ENCODE data around the gene ZC3H8. TPM values are rescaled to one million over a fixed set of nuclear protein-coding genes. Genes with fewer than 3 reads are reported as not detected.

The ZC3H8 gene
- total RNA-seq, 1 experiment from 2014 or later = 13.1 TPM

DNA sequence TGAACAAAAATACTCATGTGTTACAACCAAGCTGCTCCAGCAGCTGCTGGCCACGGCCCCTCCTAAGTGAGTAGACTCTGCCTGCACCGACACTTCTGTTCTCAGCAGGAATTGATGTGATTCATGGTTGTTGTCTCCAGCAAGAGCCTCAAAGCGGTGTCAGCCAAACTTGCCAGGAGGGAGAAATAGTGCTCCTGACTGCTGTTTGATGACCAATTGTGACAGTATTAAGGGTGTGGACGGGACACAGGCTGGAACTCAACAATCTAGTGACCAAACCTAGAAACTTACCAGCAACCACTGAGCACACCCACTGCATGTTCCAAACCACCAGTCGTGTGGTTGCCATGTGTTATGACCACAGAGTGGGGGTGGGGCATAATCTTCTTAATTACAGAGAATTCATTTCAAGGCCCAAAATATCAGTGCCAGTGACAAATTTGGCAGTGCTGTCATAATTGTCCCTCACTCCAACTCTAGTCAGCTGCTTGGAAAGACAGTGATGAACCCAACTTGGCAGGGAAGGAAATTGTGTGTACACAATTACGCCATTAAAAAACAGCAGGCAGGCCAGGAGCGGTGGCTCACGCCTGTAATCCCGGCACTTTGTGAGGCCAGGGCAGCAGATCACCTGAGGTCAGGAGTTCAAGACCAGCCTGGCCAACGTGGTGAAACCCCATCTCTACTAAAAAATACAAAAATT, 86.3 kb downstream of the ZC3H8 start:
- DNase-seq = no peak
- Histone ChIP-seq H2AFZ (ENCODE audit: low read length) (no peak overlapping the region), H3K79me2 (ENCODE audit: low read length) (no peaks in the 10 kb centered on the region), H3K9me3 (ENCODE audit: low read length) (no peaks in the 10 kb centered on the region), H3K4me2 (ENCODE audit: low read length) (no peak overlapping the region), H3K36me3 (ENCODE audit: low read depth, low read length) (no peaks in the 10 kb centered on the region), H3K27me3 (ENCODE audit: low read length) (no peaks in the 10 kb centered on the region), H3K4me1 (ENCODE audit: insufficient read depth, low read length) (no peaks in the 10 kb centered on the region), H3K4me3 (ENCODE audit: low read length) (no peak overlapping the region), H3K27ac (ENCODE audit: low read length) (no peak overlapping the region), H3K9me2 (replicated peaks; ENCODE audit: low read length) (no peaks in the 10 kb centered on the region), H4K20me1 (ENCODE audit: low read length) (no peaks in the 10 kb centered on the region), H3K9ac (ENCODE audit: low read length) (no peak overlapping the region), H3F3A (ENCODE audit: low read length, unreplicated experiment) (no peaks in the 10 kb centered on the region)
- POLR2A ChIA-PET (ENCODE audit: unreplicated experiment) = no interaction called here
- no peak for ATAC-seq
- BruUV-seq (replicated peaks) = no TSS peak
- TF ChIP-seq, protein P1, sequence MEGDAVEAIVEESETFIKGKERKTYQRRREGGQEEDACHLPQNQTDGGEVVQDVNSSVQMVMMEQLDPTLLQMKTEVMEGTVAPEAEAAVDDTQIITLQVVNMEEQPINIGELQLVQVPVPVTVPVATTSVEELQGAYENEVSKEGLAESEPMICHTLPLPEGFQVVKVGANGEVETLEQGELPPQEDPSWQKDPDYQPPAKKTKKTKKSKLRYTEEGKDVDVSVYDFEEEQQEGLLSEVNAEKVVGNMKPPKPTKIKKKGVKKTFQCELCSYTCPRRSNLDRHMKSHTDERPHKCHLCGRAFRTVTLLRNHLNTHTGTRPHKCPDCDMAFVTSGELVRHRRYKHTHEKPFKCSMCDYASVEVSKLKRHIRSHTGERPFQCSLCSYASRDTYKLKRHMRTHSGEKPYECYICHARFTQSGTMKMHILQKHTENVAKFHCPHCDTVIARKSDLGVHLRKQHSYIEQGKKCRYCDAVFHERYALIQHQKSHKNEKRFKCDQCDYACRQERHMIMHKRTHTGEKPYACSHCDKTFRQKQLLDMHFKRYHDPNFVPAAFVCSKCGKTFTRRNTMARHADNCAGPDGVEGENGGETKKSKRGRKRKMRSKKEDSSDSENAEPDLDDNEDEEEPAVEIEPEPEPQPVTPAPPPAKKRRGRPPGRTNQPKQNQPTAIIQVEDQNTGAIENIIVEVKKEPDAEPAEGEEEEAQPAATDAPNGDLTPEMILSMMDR (conservative IDR thresholded peaks at IDR 0.05; ENCODE audit: low read depth, low read length) = no peak
- TF ChIP-seq EZH2 (IDR thresholded peaks at IDR 0.05; ENCODE audit: low read length, unreplicated experiment) (no peak), EZH2phosphoT487 (IDR thresholded peaks at IDR 0.05; ENCODE audit: borderline replicate concordance, low read length) (no peak)
- CTCF ChIA-PET = no interaction called here
- intact Hi-C loops (cut with micrococcal nuclease) = no loop called here

DNA sequence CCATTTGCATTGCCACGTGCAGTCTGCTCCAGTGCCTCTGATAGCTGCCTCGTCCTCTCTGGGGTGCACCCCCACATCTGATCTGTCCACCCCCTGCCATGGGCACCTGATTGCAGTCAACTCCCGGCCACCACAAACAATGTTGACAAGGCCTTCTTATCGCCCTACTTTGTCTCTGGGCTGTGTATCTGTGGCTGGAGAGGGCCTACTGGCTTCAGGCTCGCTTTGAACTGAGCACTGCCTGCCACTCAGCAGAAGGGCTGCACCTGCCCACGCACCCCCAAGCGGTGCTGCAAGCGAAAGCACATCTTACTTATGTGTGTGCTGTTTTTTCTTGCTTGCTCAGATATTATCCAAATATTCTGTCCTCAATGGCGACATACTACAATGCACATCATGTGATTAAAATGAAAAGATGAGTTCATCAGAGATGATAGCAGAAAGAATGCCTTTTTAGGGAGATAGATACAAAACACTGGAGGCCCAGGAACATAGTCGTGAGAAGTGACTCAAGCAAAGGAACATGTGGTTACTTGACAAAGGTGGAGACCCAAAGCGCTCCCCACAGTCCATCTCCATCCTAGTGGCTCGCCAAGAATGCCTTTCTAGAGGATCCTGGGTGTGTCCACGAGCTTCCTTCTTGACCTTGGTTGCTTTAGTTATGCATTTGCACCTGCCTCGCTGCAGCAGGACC, 87.9 kb downstream of the ZC3H8 start:
- Histone ChIP-seq H3K79me2 (ENCODE audit: low read length) (no peaks in the 10 kb centered on the region), H2AFZ (ENCODE audit: low read length) (no peak overlapping the region), H3K9me3 (ENCODE audit: low read length) (no peaks in the 10 kb centered on the region), H3K9me2 (replicated peaks; ENCODE audit: low read length) (no peaks in the 10 kb centered on the region), H3K36me3 (ENCODE audit: low read depth, low read length) (no peaks in the 10 kb centered on the region), H3K4me1 (ENCODE audit: insufficient read depth, low read length) (no peaks in the 10 kb centered on the region), H3K4me2 (ENCODE audit: low read length) (no peak overlapping the region), H3F3A (ENCODE audit: low read length, unreplicated experiment) (no peaks in the 10 kb centered on the region), H4K20me1 (ENCODE audit: low read length) (no peaks in the 10 kb centered on the region), H3K27ac (ENCODE audit: low read length) (no peak overlapping the region), H3K27me3 (ENCODE audit: low read length) (no peaks in the 10 kb centered on the region), H3K9ac (ENCODE audit: low read length) (no peak overlapping the region), H3K4me3 (ENCODE audit: low read length) (no peak overlapping the region)
- ChIA-PET CTCF (no interaction called here), POLR2A (ENCODE audit: unreplicated experiment) (no interaction called here)
- no peak for ATAC-seq
- DNase-seq = no peak
- BruUV-seq (replicated peaks) = no TSS peak
- intact Hi-C loops (cut with micrococcal nuclease) = no loop called here
- TF ChIP-seq, protein P1 (conservative IDR thresholded peaks at IDR 0.05; ENCODE audit: low read depth, low read length) = no peak
- TF ChIP-seq EZH2 (IDR thresholded peaks at IDR 0.05; ENCODE audit: low read length, unreplicated experiment) (no peak), EZH2phosphoT487 (IDR thresholded peaks at IDR 0.05; ENCODE audit: borderline replicate concordance, low read length) (no peak)

DNA sequence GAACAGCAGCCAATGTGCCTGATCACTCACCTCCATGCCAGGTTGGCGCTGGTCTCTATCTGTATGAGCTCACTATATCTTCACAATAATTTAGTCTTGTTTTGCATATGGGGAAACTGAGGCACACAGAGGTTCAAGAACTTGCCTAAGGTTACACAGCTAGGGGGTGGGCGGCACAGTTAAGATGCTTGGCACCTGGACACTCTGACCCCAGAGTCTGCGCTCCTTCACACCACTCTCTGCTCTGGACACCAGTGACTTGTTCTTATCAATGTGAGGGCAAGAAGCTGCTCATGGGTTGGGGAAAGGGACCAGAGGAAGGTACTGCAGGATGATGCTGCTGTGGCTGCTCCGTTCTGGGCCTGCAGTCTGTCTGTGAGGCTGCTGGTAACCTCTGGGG, 89.5 kb downstream of the ZC3H8 start:
- H3K4me3 ChIP-seq (ENCODE audit: low read length) = no peak overlapping the region
- TF ChIP-seq EZH2 (IDR thresholded peaks at IDR 0.05; ENCODE audit: low read length, unreplicated experiment) = no peak
- TF ChIP-seq EZH2phosphoT487 (IDR thresholded peaks at IDR 0.05; ENCODE audit: borderline replicate concordance, low read length) = no peak
- TF ChIP-seq, protein P1 (conservative IDR thresholded peaks at IDR 0.05; ENCODE audit: low read depth, low read length) = no peak
- intact Hi-C loops (cut with micrococcal nuclease) = no loop called here
- POLR2A ChIA-PET (ENCODE audit: unreplicated experiment) = no interaction called here
- no peak overlapping the region for H2AFZ ChIP-seq (ENCODE audit: low read length)
- no peaks in the 10 kb centered on the region for H3K9me3 ChIP-seq (ENCODE audit: low read length)
- H3K27me3 ChIP-seq (ENCODE audit: low read length) = no peaks in the 10 kb centered on the region
- H3K36me3 ChIP-seq (ENCODE audit: low read depth, low read length) = no peaks in the 10 kb centered on the region
- no peak overlapping the region for H3K9ac ChIP-seq (ENCODE audit: low read length)
- ATAC-seq (no peak), DNase-seq (no peak)
- no peaks in the 10 kb centered on the region for H3F3A ChIP-seq (ENCODE audit: low read length, unreplicated experiment)
- BruUV-seq (replicated peaks) = no TSS peak
- no peak overlapping the region for H3K27ac ChIP-seq (ENCODE audit: low read length)
- H3K4me1 ChIP-seq (ENCODE audit: insufficient read depth, low read length) = no peaks in the 10 kb centered on the region
- H3K4me2 ChIP-seq (ENCODE audit: low read length) = no peak overlapping the region
- H3K9me2 ChIP-seq (replicated peaks; ENCODE audit: low read length) = no peaks in the 10 kb centered on the region
- CTCF ChIA-PET = no interaction called here
- no peaks in the 10 kb centered on the region for H3K79me2 ChIP-seq (ENCODE audit: low read length)
- no peaks in the 10 kb centered on the region for H4K20me1 ChIP-seq (ENCODE audit: low read length)
